Body of pancreas (tissue), 4 donors: ENCODE data around the gene MCMBP. TPM values are rescaled to one million over a fixed set of nuclear protein-coding genes. Genes with fewer than 3 reads are reported as not detected.

Experiments used
- ATAC-seq: fragments of 150-250 bp; one replicate; pipeline ENCODE4 v1.9.1; 2016
- DNase-seq, 4 donors: peaks; one replicate each; pipeline ENCODE4 v3.0.0-alpha.2; 2019
- H3K27ac ChIP-seq, 4 donors: fragments of 200-600 bp; sonication (generic); 1 replicate in 3 of 4; 2 replicates in 1 of 4; pipeline versions ENCODE4 v1.5.1 to v1.6.1; 2016 to 2019; ENCODE audit warnings: mild to moderate bottlenecking in 1 of 4, mixed read lengths in 1 of 4, moderate library complexity in 1 of 4
- H3K27me3 ChIP-seq, 2 donors: fragments of 200-600 bp; sonication (generic); one replicate each; pipeline ENCODE4 v1.6.0; 2016; ENCODE audit warnings: mild to moderate bottlenecking in 1 of 2
- H3K36me3 ChIP-seq, 2 donors: fragments of 200-600 bp; sonication (generic); replicated peaks in 1 of 2; 2 replicates each; pipeline ENCODE4 v1.5.1; 2016; ENCODE audit warnings: low read depth in 2 of 2; ENCODE audit not compliant: insufficient read depth in 1 of 2
- H3K4me1 ChIP-seq: fragments of 200-600 bp; sonication (generic); one replicate; pipeline ENCODE4 v1.6.0; 2016
- H3K4me3 ChIP-seq, 2 donors: fragments of 200-600 bp; sonication (generic); 1 replicate in 1 of 2; 2 replicates in 1 of 2; pipeline ENCODE4 v1.5.1; 2016 to 2019
- H3K9me3 ChIP-seq, 3 donors: fragments of 200-600 bp; sonication (generic); 1 replicate in 2 of 3; 2 replicates in 1 of 3; pipeline ENCODE4 v1.5.1; 2016
- POLR2A ChIP-seq, 3 donors: fragments of 450-650 bp; IDR thresholded peaks; one replicate each; pipeline ENCODE4 v1.6.1; 2016; ENCODE audit warnings: antibody characterized with exemption in 3 of 3, mild to moderate bottlenecking in 2 of 3
- WGBS, 2 donors: methylation state at CpG; one replicate each; pipeline ENCODE4 v1.1.5; 2017; 5-methylcytosine and 5-hydroxymethylcytosine counted together
- intact Hi-C: fragments of 100-400 bp; cut with DNase I; formaldehyde crosslinking; loops from one replicate; pipeline ENCODE4 v1.15.1; 2023
- total RNA-seq, 2 donors: library from RNA; depleted of rRNA; stranded (reverse); fragments of >200 nt; gene quantifications; one replicate each; pipeline ENCODE4 v1.1.0, GENCODE V29; 2016
- TF ChIP-seq, protein P1 (sequence below), 7 experiments: fragments of 450-650 bp in 4 of 7; fragments of 200-600 bp in 3 of 7; sonication (generic) in 3 of 7; IDR thresholded peaks; one replicate each; pipeline ENCODE4 v1.5.1; 2016 to 2019; ENCODE audit warnings: antibody characterized with exemption in 7 of 7

Gene MCMBP
- total RNA-seq, 2 donors from 2014 or later, result 26.2 to 29.0 TPM

DNA sequence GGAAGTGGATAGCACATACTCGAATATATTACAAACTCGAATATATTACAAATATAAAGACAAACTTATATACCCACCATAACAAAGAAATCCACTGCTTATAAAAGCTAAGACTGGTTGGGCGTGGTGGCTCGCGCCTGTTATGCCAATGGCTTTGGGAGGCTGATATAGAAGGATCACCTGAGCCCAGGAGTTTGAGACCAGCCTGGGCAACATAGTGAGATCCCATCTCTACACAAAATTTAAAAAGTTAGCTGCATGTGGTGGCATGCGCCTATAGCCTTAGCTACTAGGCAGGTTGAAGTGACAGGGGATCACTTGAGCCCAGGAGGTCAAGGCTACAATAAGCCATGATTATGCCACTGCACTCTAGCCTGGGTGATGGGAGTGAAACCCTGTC is 20.4 kb downstream of the MCMBP start:
- Histone ChIP-seq H3K27me3 (no peaks in the 10 kb centered on the region), H3K9me3 (no peaks in the 10 kb centered on the region), H3K4me1 (peaks cover 10% of the 10 kb centered on the region), H3K4me3 (no peak overlapping the region), H3K36me3 (peaks cover 6 to 16% of the 10 kb centered on the region in 2 donors), H3K27ac (no peak overlapping the region)
- DNase-seq, result no peak
- intact Hi-C loops, result no loop called here
- TF ChIP-seq, protein P1, sequence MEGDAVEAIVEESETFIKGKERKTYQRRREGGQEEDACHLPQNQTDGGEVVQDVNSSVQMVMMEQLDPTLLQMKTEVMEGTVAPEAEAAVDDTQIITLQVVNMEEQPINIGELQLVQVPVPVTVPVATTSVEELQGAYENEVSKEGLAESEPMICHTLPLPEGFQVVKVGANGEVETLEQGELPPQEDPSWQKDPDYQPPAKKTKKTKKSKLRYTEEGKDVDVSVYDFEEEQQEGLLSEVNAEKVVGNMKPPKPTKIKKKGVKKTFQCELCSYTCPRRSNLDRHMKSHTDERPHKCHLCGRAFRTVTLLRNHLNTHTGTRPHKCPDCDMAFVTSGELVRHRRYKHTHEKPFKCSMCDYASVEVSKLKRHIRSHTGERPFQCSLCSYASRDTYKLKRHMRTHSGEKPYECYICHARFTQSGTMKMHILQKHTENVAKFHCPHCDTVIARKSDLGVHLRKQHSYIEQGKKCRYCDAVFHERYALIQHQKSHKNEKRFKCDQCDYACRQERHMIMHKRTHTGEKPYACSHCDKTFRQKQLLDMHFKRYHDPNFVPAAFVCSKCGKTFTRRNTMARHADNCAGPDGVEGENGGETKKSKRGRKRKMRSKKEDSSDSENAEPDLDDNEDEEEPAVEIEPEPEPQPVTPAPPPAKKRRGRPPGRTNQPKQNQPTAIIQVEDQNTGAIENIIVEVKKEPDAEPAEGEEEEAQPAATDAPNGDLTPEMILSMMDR (IDR thresholded peaks at IDR 0.05), result no peak
- no peak for TF ChIP-seq POLR2A (IDR thresholded peaks at IDR 0.05)
- 83 to 93% methylated on average over 6 of the region's 6 CpGs for WGBS, 2 donors
- no peak for ATAC-seq

DNA sequence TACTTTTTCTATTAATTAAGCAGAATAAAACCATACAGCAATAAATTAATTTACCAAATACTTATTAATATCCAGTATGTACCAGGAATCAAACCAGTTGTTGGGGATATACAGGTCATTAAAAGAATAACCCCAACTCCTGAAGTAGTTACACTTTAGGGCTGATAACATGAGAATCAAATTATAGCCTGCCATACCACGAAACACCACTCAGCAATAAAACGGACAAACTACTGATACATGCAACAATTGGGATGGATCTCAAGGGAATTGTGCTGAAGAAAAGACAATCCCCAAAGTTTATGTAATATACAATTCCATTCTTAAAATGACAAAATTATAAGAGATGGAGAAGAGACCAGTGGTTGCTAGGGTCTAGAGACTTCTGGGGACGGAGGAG is 22.7 kb downstream of the MCMBP start:
- TF ChIP-seq, protein P1 (IDR thresholded peaks at IDR 0.05), result no peak
- no peak for TF ChIP-seq POLR2A (IDR thresholded peaks at IDR 0.05)
- ATAC-seq (no peak), DNase-seq (no peak)
- Histone ChIP-seq H3K4me1 (peaks cover 10% of the 10 kb centered on the region), H3K36me3 (peaks cover 0 to 18% of the 10 kb centered on the region in 2 donors), H3K27me3 (no peaks in the 10 kb centered on the region), H3K9me3 (no peaks in the 10 kb centered on the region), H3K4me3 (no peak overlapping the region), H3K27ac (no peak overlapping the region)
- WGBS, 2 donors, result 92% methylated on average over 3 of the region's 3 CpGs
- intact Hi-C loops, result no loop called here

DNA sequence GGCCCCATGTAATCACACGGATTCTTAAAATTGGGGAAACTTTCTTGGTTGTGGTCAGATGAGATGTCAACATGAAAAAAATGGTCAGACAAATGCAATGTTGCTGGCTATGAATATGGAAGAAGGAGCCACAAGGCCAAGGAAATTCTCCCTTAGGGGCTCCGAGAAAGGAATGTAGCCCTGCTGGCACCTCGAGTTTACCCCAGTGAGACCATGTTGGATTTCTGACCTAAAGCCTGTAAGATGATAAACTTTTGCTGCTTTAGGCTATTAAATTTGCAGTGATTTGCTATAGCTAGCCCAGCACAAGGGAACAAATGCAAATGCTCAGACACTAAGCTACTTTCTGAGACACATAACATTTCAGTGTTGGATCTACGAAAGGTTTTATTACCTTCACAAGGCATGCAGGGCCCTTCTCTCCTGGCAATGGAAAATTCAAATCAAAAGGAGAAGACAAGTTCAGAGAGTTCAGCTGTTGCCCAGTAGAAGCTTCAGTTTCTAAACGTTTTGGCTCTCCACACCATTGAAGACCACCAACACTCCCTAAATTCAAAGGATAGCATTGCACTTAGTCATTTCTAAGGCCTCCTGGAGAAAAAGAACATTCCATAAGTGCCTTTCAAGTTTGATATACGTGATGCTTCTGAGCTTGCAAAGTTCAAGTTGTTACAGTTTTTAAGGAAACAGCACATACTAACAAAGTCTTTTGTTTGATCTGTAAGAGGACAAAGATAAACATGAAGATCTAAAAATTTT is 23.4 kb downstream of the MCMBP start:
- TF ChIP-seq, protein P1 (IDR thresholded peaks at IDR 0.05), result no peak
- TF ChIP-seq POLR2A (IDR thresholded peaks at IDR 0.05), result no peak
- ATAC-seq, result no peak
- H3K36me3 ChIP-seq, result peaks cover 0 to 21% of the 10 kb centered on the region in 2 donors

DNA sequence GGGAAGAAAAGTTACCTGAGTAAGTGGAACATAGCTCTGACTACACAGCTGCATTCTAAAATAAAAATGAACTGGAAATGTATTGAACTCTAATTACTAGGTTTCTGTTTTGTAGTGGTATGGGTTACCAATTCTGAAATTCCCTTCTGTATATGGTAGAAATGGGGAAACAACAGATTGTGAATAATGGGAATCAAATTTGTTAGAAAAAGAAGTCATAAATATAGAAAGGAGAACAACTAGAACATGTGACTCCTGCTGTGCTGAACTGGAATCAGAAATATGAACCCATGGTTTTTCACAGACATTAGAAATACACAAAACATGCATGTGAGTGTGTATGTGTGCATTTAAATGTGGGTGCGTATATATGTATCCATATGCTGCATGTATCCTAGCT is 27.0 kb downstream of the MCMBP start:
- Histone ChIP-seq H3K9me3 (no peaks in the 10 kb centered on the region), H3K36me3 (peaks cover 0 to 34% of the 10 kb centered on the region in 2 donors), H3K4me3 (no peak overlapping the region), H3K4me1 (no peaks in the 10 kb centered on the region), H3K27ac (no peak overlapping the region), H3K27me3 (no peaks in the 10 kb centered on the region)
- no peak for ATAC-seq
- intact Hi-C loops, result no loop called here
- 94 to 100% methylated on average over 1 of the region's 1 CpG for WGBS, 2 donors
- TF ChIP-seq, protein P1 (IDR thresholded peaks at IDR 0.05), result no peak
- no peak for TF ChIP-seq POLR2A (IDR thresholded peaks at IDR 0.05)
- no peak for DNase-seq

More for the DNA sequence above, 23.4 kb downstream of the MCMBP start:
- Histone ChIP-seq H3K9me3 (no peaks in the 10 kb centered on the region), H3K27me3 (no peaks in the 10 kb centered on the region), H3K4me1 (peaks cover 10% of the 10 kb centered on the region), H3K4me3 (no peak overlapping the region), H3K27ac (no peak overlapping the region)
- intact Hi-C loops, result no loop called here
- DNase-seq, result no peak
- 78 to 79% methylated on average over 6 of the region's 6 CpGs for WGBS, 2 donors

DNA sequence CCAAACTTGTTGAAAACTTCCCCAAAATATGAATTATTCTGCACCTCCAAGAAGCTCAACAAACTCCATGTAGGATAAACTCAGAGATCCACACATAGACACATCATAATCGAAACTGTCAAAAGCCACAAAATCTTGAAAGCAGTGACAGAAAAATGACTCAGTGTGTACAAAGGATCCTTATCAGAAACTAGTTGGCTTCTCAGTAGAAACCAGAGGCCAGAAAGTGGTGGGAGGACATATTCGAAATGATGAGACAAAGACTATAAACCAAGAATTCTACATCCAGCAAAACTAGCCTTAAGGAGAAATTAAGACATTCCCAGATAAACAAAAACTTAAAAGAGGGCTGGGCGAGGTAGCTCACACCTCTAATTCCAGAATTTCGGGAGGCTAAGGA is 38.5 kb downstream of the MCMBP start:
- no peaks in the 10 kb centered on the region for H3K9me3 ChIP-seq
- no peak overlapping the region for H3K27ac ChIP-seq
- WGBS, 2 donors, result 87 to 88% methylated on average over 4 of the region's 4 CpGs
- H3K36me3 ChIP-seq, result peaks cover 10 to 45% of the 10 kb centered on the region in 2 donors
- intact Hi-C loops, result no loop called here
- TF ChIP-seq POLR2A (IDR thresholded peaks at IDR 0.05), result no peak
- ATAC-seq (no peak), DNase-seq (no peak)
- H3K4me1 ChIP-seq, result no peaks in the 10 kb centered on the region
- no peaks in the 10 kb centered on the region for H3K27me3 ChIP-seq
- no peak overlapping the region for H3K4me3 ChIP-seq
